Retinal pigment epithelial cell (primary cell): ENCODE measurements around the gene ITGB5.

Source experiments
- DNase-seq: peaks from one replicate; pipeline ENCODE4 v3.0.0-alpha.2; 2010; ENCODE audit warnings: low read depth
- H3K4me3 ChIP-seq: 2 replicates; pipeline ENCODE4 v1.5.1; 2011; ENCODE audit warnings: mild to moderate bottlenecking, low read length, control low read depth, moderate library complexity
- TF ChIP-seq, protein P1 (sequence below): conservative IDR thresholded peaks from 2 replicates; pipeline ENCODE4 v1.5.1; 2011; ENCODE audit warnings: low read depth, low read length, control low read depth, inconsistent platforms

The ITGB5 gene

DNA sequence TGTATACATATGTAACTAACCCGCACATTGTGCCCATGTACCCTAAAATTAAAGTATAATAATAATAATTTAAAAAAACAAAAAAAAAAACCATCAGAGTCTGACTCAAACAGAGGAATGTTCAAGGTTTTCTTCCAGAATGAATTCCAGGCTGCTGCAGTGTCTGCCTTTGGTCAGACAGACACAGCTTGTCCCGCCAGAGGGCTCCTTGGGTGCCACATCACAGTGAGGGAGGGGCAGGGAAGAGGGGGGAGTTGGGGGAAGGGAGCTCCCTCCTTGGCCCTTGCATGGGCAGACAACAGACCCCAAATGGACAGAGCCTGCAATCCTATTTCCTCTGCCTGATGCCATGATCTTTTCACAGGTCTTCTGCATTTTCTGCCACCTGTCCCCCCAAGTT, 36.5 kb downstream of the ITGB5 start:
- H3K4me3 ChIP-seq = no peak overlapping the region
- DNase-seq = no peak
- TF ChIP-seq, protein P1, sequence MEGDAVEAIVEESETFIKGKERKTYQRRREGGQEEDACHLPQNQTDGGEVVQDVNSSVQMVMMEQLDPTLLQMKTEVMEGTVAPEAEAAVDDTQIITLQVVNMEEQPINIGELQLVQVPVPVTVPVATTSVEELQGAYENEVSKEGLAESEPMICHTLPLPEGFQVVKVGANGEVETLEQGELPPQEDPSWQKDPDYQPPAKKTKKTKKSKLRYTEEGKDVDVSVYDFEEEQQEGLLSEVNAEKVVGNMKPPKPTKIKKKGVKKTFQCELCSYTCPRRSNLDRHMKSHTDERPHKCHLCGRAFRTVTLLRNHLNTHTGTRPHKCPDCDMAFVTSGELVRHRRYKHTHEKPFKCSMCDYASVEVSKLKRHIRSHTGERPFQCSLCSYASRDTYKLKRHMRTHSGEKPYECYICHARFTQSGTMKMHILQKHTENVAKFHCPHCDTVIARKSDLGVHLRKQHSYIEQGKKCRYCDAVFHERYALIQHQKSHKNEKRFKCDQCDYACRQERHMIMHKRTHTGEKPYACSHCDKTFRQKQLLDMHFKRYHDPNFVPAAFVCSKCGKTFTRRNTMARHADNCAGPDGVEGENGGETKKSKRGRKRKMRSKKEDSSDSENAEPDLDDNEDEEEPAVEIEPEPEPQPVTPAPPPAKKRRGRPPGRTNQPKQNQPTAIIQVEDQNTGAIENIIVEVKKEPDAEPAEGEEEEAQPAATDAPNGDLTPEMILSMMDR = peak; percentile 16

DNA sequence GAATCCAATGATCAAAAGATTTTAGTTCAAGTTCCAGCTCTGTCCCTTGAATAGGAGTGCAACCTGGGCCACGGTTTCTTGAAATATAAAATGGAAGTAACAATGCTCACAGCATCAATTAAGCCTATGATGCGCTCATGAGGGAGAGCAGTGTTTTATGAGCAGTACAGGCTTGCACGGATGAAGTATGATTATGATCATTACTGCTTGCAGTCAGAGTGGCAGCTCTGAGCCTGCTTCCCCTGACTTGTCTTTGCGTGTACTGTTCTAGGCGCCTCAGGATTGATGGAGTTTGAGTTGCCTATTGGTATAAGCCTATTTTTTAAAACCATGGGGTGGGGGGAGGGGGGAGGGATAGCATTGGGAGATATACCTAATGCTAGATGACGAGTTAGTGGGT, 37.0 kb downstream of the ITGB5 start:
- H3K4me3 ChIP-seq = no peak overlapping the region
- TF ChIP-seq, protein P1 = no peak
- no peak for DNase-seq

DNA sequence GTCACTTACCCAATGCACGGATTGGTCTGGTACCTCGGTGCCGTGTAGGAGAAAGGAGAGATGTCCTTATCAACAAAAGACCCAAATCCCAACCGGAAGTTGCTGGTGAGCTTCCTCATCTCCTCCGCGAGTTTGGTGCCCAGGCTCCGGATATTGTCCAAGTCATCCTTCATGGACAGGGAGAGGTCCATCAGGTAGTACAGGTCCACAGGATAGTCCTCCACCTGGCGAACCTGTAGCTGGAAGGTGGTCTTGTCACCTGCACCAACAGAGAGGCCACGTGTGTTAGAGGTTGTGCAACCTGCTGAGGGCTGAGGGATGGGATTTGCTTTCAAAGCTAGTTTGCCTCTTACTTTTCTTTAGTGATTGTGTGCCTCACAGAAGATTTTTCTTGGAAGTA, 38.9 kb downstream of the ITGB5 start:
- DNase-seq = no peak
- H3K4me3 ChIP-seq = no peak overlapping the region
- TF ChIP-seq, protein P1 = no peak

DNA sequence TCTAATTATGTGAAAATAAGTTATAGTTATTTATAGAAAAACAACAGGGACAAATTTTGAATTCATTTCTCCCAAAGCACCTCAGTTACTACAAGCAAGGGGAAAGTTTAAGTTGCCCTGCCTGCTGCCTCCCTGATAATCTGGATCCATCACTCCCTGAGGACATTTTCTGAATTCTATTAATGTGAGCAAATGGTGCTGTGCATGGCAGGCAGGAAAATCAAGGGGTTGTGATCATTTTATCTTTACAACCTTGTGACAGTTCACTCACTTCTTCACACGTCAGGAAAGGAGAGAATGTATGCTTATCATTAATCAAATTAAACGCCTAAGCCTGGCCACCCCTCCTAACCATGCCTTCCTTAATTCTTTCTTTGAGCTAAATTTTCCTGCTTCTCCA, 39.3 kb downstream of the ITGB5 start:
- no peak overlapping the region for H3K4me3 ChIP-seq
- no peak for DNase-seq
- TF ChIP-seq, protein P1 = no peak

DNA sequence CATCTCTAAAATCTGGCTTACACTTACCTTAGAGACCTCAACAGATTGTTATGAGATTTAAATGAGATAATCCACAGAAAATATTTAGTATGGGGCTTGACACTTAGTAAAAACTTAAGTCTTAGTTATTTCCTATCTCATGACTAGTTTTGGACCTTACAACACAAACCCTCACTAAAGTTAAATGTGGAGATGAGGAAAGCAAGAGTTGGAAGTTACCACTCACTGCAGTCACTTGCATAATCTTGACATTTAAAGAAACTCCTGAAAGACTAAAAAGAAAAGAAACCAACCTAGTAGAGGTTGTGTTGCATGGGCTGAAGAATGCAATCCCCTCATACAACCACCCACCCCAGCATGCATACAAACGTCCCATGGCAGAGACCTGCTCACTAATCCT, 40.1 kb downstream of the ITGB5 start:
- no peak overlapping the region for H3K4me3 ChIP-seq
- DNase-seq = no peak
- TF ChIP-seq, protein P1 = no peak

DNA sequence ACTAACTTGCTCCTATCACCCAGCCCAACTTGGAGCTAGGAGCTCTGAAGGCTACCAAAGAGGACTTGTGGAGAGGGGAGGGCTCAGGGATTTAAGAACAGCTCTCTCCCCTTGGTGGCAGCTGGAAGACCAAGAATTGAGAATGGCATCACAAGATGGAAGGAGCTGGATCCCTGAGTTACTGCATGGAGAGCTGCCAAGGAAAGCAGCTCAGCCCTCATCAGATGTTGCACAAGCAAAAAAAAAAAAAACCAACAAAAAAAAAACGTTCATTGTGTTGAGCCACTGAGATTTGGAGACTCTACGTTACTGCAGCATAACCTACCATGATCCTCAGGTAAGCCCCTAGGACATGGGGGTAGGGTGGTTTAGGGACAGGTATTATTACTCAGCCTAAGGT, 41.0 kb downstream of the ITGB5 start:
- peak; percentile 60 for DNase-seq
- H3K4me3 ChIP-seq = no peak overlapping the region
- TF ChIP-seq, protein P1 = no peak

DNA sequence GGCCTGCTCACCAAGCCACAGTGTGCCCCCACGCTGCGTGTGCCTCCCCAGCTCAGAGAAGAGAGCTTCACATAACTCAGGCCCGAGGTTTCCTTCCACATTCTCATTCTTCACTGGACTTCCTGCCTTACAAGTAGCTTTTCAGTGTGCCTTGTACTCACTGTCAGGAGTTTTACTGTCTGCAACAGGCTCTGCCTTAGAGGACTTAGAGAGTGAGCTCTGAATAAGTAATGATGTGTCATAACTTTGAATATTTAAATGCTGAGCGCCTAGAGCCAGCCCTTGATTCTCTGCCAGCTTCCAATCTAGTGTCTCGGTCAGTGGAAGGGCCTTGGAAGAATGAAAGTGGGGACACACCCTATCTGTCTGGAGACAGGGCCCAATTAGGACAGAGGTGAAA, 41.8 kb downstream of the ITGB5 start:
- TF ChIP-seq, protein P1 = no peak
- peak; percentile 90 for DNase-seq
- H3K4me3 ChIP-seq = no peak overlapping the region
